ENCODE measurements around the gene ARTN.

The ARTN gene

GRCh38 chr1:43984855-43985254, 51.3 kb downstream of the ARTN start:
- no peak for DNase-seq (ENCODE audit: low spot score)

- DNase-seq (ENCODE audit: low spot score), result no peak
Observed at GRCh38 chr1:43985984-43986595, 52.5 kb downstream of the ARTN start.

GRCh38 chr1:43986712-43987111, 53.1 kb downstream of the ARTN start:
- no peak for DNase-seq (ENCODE audit: low spot score)
